ENCODE results near the gene GPC2.

GPC2 gene

DNA sequence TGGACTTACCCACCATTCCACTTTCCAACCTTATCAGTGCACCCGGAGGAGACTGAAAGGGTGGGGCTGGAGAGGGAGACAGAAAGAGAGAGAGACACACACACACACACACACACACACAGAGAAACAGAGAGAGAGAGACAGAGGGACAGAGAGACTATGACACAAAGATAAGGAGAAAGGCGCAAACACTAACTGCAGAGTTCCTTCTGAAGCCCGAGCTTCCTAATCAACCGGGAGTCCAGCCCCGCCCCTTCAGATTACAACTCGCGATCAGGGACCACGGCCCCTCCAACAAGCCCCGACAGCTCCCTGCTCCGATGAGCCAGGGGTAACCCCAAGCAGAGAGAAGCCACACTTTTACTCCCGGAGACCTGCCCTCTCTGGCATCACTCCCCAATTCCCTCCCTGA, 9.3 kb downstream of the GPC2 start:
- no peak for DNase-seq

DNA sequence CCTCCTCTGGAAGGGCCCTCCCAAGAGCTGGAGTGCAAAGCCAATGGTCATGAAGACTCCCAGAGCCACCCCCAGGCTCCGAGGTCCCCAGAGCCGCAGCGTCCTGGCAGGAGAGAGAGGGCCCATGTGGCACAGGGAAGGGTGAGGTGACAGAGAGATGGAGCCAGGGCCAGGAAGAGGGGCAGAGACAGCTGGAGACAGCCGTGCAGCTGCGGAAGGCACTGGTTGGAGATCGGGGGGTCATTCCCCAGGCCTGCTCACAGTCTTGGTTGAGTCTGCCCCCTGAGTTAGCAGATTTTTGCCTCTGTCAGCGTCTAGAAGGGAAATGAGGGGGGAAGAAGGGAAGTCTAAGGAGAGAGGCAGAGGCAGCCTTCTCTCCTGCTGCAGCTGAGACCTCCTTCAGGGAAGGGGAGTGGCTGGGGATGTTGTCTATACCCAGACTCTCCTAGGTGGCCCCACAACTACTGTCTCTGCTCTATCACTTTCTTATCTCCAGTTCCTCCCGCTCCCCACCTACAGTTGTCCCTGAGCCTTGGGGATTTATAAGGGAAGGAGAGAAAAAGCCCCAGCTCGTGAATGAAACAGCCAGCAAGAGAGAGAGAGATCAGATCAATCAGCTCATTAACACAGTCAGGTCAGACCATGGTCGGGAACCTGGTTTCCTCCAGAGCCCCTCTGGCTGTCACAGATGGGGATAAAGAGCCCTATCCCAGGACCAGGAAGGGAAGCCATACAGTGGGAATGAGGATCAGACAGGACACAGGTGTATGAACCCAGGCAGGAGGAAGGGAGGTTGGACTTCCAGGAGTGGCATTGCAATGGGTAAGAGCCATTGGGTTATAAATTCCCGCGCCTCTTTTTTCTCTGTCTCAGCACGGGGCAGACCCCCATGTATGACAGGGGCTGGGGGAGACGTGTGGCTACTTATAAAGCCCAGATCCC, 9.9 kb downstream of the GPC2 start:
- no peak for DNase-seq

DNA sequence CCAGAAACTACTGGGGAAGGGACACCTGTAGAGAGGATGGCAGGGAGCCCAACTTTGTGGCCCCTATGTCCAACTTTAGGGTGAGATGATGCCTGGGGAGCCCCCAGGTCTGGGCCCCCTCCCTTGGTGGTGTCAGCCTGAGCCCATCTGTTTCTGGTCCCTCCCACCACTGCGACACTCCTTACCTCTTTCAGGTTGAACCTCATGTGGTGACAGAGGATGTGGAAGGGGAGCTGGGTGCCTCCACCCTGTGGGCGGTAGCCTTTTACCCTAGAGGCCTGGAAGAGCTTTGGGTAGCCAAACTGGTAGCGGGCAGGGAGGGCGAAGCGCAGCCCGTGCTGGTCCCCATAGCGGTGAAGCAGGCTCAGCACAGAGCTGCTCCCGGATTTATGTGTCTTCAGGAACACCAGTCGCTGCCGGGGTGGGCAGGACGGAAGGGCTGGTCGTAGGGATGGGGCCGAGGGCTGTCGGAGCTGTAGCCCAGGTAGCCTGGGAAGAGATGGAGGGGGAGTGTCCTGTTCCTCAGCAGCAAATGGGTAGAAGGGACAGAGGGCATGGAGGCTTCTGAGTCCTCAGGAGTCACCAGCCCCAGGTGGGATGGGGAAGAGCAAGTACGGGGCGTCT, 10.8 kb downstream of the GPC2 start:
- peak; percentile 25 to 41 for DNase-seq

DNA sequence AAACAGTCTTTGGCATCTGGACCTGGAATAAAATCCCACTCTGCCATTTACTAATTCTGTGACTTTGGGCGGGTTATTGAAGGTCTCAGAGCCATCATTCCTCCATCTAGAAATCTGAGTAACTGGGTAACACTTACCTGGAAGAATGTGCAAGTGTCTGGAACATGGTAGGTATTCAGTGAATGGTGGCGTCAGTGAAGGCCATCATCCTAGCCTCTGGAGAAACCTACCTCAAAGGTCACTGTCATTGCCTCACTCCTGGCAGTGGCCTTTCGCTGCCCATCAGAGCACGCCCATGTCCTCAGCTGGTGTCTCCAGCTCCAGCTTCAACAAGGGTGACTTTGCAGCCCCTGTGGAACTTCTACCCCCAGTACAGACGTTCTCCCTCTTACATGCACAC, 13.3 kb downstream of the GPC2 start:
- no peak for DNase-seq

DNA sequence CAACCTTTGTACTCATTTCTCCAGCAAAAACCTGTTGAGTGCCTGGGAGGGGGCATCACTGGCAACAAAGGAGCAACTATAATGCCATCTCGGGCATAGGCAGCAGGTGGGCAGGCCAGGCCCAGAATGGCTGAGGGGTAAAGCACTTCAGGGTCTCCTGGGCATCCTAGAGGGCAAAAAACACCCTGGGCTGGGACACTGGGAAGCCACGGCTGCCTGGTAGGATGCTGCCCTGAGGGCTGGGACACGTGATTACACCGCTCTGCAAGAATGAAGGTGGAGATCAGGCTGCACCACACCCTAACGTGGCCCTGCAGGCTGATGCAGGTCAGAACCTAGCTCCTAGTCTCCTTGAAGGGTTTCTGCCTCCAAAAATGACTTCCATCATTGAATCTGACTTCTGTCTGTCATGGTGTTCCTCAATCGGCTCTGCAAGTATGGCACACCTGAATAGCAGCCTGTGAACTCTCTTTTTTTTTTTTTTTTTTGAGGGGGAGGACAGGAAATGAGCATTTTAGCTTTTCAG, 14.1 kb downstream of the GPC2 start:
- no peak for DNase-seq

DNA sequence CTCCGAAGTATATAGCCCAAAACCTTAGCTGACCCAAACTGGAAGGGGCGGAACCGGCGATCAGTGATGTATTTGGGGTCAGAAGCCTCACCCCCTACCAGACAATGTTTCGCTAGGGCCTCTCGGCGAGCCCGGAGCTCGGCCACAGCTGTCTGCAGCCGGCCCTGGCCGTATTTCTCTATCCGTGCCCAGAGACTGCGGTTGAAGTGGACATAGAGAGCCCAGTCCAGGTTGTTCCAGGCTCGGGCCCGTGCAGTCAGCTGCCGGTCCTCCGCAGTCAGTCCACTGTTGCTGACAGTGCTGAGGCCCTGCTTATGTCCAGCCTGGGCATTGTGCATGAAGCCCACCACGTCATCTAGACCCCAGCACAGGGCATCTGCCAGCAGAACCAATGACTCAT, 17.1 kb downstream of the GPC2 start:
- DNase-seq, result no peak

DNA sequence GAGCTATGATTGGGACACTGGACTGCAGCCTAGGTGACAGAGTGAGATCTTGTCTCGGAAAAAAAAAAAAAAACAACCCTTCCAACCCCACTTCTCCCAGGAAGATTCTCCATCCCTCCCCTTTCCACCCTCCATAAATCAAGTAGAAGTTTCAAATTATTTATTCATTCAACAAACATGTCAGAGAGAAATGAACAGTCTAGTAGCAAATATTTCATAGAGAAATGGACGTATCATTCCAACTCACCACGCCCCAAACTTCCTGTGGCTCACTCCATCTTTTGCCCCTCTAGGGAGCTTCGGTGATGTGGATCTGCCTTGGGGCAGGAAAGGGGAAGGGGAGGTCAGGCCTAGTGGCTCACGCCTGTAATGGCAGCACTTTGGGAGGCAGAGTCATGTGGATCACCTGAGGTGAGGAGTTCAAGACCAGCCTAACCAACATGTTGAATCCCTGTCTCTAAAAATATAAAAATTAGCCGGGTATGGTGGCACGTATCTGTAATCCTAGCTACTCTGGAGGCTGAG, 18.0 kb downstream of the GPC2 start:
- DNase-seq, result no peak

DNA sequence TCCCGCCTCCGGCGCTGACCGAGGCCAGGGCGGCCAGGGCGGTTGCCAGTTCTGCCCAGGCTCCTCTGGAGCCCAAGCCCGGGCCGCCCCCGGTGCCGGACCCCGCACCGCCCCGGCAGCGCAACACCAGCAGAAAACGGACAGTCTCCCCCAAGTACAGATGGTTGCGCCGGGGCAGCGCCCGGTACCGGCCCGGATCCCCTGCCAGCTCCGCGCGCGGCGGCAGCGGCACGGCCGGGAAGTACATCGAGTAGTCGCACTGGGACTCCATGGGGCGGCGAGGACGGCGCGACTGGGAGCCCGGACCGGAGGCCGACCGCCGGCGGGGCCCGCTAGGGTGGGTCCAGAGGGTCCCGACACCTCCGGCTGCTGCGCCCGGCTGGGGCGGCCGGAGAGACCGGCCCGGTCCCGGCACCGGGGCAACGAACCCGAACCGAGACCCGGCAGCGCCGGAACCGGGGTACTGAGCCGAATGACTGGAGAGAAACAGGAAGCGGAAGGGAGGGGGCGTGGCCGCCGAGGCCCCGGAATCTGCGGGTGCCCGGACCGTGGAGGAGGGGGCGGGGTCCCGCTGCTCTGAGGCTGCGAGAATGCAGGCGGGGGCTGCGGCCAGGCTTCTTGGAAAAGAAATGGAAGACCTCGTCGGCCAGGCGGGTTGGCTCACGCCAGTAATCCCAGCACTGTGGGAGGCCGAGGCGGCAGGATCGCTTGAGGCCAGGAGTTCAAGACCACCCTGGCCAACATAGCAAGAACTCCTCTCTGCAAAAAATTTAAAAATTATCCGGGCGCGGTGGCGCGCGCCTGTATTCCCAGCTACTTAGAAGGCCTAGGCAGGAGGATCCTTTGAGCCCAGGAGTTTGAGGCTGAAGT, 18.7 kb downstream of the GPC2 start, which contains the start of gene TRAPPC14:
TRAPPC14 (minus strand) TSS at position 495 of the 870 bp plus-strand sequence; CDS start at position 271, 224 bp downstream.
- DNase-seq, result peak; percentile 91

DNA sequence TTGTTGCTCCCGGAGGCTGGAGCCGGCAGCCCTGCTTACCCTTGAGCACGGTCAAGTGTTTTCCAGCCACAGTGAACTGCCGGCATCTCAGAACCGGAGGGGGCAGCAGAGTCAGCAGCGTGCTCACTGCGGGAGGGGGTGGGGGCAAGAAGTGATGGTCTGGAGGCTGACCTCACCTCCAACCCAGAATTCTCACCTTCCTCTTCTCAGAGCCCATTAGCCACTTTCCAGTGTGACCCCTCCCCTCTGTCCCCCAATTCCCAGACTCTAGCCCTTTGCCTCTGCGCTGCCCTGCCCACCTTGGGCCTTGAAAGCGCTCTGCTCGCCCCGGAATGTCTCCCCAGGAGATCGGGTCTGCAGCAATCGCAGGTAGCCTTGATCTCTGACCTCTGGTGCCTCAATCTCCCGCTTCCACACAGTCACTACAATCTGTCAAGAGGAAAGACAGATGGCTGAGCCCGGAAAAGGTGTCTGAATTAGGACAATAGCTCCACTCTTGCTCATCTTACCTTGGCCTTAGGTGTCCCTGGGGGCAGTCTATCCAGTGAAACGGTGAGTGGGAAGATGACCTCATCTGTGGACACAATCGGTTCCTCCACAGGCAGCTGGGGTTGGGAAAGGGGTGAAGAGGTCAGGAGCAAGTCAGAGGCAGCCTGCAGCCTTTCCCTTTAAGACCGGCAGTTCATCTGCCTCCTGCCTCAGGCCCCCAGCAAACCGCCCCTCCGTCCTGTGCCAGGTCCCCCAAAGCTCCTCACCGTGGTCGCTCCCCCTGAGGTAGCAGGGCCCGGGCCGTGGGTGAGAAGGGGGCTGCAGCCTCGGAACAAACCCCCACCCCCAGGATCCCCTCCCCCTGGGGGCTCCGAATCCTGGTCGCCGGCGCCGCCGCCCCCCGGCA, 19.6 kb downstream of the GPC2 start:
- DNase-seq, result no peak

DNA sequence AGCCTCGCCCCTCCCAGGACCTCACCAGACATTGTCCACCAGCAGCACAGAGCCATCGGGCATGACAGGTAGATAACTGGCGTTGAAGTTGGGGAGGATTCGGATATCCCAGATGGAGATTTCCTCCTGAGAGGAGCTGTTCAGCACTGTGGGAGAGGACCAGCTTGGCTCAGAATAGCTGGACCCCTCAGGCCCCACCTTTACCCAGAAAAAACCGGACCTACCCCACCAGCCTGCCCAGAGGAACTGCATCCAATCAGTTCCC, 20.2 kb downstream of the GPC2 start:
- no peak for DNase-seq

DNA sequence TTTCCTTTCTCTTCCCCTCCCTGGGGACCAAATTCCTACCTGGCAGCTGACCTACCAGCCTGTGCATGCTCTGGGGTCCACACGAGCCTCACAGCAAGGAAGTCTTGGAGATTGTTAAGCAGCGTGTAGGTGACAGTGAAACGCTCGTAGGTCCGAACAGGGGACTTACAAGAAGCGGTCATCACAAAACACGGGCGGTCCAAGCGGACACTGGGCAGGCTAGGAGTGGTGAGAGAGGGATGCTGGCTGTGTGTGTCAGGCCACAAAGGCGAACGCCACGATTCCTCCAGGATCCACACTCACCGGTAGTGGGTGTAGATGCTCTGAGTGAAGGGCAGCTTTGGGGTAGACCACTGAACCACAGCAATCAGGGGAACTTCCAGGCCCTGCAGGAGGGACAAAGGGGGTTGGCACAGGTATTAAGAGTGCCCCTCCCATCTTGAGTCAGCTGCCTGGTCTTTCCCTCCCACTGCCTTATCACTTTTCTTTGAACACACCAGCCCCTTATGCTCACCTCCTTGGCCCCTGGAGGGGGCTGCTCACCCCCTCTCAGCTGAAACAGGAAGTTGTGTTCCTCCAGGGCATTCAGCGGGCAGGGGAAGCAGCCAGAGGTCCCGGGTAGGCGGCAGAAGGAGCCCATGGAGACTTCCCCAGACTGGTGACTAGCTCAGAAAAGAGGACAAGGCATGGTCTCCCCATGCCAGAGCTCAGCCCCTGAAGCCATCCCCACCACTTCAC, 20.7 kb downstream of the GPC2 start:
- DNase-seq, result no peak

DNA sequence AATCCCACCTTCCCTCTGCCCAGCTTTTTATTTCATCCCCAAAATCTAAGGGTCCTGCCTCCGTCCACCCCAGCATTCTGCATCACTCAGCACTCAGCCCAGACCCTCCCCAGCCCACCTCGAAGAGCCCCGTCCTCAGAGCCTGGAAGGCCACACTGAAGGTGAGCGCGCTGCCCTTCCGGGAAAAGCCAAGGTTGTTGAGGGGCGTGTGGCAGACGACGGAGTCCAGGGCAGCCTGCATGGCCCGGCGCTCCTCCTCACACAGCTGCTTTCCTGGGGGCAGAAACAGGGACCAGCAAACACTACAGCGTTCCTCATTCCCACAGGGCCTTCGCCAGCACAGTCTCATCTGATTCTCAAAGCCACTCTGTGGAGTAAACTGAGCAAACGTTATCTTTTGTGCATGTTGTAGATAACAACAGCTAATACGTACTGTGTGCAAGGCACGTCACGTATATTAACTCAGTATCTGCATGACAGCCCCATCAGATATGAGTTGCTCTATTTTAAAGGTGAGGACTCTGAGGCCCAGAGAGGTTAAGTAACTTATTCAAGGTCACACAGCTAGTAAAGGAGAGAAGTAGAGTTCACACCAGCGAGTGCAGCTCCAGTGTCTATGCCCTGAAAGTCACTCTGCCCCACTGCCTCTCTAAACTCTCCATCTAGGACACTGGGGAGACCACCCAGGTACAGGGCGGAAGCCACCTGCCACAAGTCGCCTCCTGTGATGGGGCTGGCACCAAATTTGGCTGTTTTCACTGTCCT, 21.4 kb downstream of the GPC2 start:
- no peak for DNase-seq

DNA sequence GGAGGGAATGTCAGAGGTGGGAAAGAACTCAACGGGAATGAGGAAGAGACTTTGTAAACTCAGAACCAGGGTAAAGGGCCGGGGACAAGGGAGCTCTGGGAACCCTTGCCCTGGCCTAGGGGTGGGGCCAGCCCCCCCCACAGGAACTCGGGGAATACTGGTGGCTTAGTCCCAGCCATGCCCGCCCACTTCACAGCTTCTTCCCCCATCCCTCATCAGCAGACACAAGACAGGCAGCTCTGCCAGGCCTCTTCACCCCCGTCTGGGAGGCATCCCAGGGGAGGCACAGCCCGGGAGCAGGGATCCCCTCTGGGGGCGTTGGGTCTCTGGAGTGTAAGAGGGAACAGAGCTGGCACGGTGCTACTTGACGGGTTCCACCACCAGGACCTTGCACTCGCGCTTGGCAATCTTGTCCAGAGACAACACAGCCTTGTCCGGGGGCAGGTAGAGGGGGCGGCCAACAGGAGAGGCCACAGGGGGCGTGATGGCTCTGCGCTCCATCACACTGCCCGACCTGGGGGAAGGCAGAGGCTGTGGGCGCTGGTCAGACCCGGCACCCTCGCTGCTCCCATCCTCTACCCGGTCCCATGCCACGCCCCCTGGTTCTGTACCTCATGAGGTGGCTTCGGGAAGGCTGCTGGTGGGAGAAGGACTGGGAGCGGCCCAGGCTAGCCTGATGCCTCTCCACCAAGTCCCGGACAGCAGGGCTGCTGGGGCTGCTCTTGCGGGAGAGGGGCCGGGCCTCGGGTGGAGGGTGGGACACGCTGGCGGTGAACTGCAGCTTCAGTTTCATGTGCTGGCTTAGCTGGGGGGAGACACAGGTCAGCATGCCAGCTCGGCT, 22.3 kb downstream of the GPC2 start:
- no peak for DNase-seq

DNA sequence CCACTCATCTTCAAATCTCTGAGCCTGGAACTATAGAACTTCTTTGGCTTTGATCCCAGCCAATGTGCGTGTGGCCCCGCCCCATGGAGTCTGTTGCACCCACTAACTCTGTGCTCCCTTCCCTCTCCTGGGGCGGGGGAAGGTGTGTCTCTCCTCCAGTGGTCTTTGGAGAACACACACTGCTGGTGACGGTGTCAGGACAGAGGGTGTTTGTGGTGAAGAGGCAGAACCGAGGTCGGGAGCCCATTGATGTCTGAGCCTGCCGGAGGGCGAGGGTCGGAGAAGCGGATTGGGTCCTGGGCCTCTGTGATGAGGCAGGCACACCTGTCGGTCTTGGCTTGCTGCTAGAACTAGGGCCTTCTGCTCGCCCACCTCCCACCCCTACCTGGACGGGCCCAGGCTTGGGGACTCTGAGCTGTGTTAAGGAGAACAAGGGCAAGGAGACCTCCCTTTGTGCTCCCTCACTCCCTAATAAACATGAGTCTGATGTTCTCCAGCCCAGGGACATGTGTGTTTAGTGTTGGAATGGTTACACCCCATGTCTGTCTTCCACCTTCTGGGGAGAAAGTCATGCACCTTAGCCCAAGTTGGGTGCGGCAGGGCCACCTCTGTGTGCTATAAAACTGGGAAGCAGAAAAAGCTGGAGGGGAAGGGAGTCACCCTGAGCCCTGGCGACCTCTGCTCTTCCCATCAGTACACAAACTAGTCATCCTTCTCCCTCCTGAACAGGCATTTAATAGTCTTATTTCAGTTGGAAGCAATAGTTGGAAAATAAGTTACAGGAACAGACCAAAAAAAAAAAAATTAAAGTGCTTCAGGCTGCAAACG, 23.3 kb downstream of the GPC2 start:
- no peak for DNase-seq

DNA sequence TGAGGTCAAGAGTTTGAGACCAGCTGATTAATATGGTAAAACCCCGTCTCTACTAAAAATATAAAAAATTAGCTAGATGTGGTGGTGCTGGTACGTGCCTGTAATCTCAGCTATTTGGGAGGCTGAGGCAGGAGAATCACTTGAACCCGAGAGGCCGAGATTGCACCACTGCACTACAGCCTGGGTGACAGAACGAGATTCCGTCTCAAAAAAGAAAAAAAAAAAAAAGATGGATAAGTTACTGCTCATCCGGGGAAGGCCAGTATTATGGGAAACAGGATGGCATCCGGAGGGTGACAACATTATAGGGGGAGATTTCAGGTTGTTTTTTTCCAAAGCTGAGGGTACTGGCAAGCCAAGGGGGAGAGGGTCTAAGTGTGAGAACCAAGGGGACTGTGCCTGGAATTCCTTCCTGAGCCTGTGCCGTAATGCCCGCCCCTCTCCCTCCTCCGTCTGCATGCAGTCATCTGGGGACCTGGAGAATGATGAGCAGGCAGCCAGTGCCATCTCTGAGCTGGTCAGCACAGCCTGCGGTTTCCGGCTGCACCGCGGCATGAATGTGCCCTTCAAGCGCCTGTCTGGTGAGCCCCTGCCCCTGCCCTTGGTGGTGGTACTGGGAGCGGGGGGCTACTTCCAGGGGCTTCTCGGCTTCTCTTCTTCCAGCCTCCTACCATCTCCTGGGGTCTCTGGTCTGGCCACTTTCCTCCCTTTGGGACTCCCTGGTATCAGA, 24.1 kb downstream of the GPC2 start:
- DNase-seq, result no peak

DNA sequence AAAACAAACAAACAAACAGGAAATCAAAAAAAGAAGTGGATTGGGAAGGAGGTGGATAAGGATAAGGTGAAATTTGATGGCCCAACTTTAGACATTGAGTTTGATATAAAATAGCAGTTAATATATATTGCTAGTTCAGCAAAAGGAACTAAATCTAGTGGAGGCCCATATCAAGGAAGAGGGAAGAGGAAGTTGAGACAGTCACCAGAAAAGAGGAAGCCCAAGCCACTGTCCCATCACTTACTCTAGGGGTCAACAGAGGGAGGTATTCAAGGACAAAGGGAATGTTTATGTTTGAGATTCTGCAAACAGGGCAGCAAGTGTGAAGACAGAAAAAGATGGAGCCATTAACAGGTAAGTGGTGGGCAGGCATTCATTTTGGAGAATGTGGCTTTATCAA, 24.8 kb downstream of the GPC2 start:
- no peak for DNase-seq

DNA sequence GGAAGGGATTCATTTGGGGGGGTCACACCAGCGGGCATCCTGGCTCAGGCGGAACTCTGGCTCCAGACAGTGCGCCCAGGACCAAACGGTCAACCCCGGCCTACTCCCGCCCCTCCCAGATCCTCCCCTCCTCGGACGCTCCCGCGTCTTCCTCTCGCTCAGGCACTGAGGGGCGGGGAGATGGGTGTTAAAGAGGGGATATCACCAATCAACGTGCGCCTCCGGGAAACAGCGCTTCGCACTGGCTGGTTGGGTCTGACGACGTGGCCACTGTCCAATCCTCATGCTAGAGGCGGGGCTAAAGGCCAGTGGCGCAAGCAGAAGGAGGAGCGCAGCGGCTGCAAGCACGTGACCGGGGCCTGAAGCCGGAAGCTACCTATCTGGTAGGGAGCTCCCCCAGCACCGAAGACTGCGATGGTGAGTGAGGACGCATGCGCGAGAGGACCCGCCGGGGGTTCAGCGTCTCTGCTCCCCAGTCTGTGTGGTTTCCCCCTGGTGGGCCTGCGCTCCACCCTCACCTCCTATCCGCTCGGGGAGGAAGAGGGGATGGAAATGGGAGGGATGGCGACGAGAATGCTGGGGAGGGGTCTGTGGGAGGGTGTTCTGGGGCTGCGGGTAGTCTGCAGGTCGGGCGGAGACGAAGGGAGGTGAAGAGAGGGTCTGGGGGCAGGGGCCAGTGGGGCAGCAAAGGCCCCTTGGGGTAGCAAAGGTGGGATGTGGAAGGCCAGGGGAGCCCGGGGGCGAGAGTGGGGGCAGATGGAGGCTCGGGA, 28.4 kb downstream of the GPC2 start, which contains the start of gene LAMTOR4:
LAMTOR4 (plus strand) TSS at position 360 of the 770 bp plus-strand sequence; CDS start at position 415, 55 bp downstream.
- peak; percentile 96 to 98 for DNase-seq
